HEK293 (cell line): ENCODE measurements around the gene PRKD1.

Experiments
- CTCF ChIA-PET: fragments of 350-600 bp; formaldehyde crosslinking; extraction: SDS; loops from one replicate; lab custom pipeline; 2021; ENCODE audit warnings: antibody characterized with exemption; lab: Yijun Ruan, JAX
- POLR2A ChIA-PET: fragments of 300-600 bp; formaldehyde crosslinking; extraction: SDS; loops from one replicate; lab custom pipeline; 2020; ENCODE audit warnings: antibody characterized with exemption, inconsistent platforms; lab: Yijun Ruan, JAX
- H3K27ac ChIP-seq: fragments of 200-500 bp; sonication (Bioruptor generic); 2 replicates; pipeline ENCODE4 v1.5.1; 2014; ENCODE audit warnings: low read depth, low read length, control low read depth, inconsistent platforms; ENCODE audit errors: extremely low read depth
- H3K36me3 ChIP-seq, 2 experiments: fragments of 200-500 bp in 1 of 2; sonication (Bioruptor generic) in 1 of 2; 1 replicate in 1 of 2; 2 replicates in 1 of 2; pipeline ENCODE4 v1.5.1; 2014 to 2017; ENCODE audit warnings: inconsistent platforms in 2 of 2, low read length in 2 of 2; ENCODE audit not compliant: control insufficient read depth in 2 of 2, insufficient read depth in 1 of 2
- H3K4me1 ChIP-seq: fragments of 200-500 bp; sonication (Bioruptor generic); 2 replicates; pipeline ENCODE4 v1.5.1; 2014; ENCODE audit warnings: mild to moderate bottlenecking, low read length, inconsistent platforms; ENCODE audit not compliant: control insufficient read depth, insufficient read depth
- H3K4me3 ChIP-seq: 2 replicates; pipeline ENCODE4 v1.5.1; 2011; ENCODE audit warnings: low read depth, mild to moderate bottlenecking, control low read depth, low read length, moderate library complexity
- H3K9me3 ChIP-seq: fragments of 200-500 bp; sonication (Bioruptor generic); 2 replicates; pipeline ENCODE4 v1.5.1; 2014; ENCODE audit warnings: low read depth, low read length, inconsistent platforms; ENCODE audit not compliant: control insufficient read depth, insufficient read depth
- BCL11B ChIP-seq: fragments of 450-650 bp; formaldehyde crosslinking; IDR thresholded peaks from 2 replicates; pipeline ENCODE4 v1.5.1; 2016; ENCODE audit warnings: low read depth, missing biosample characterization, missing genetic modification characterization
- ZFHX2 ChIP-seq: fragments of 450-650 bp; formaldehyde crosslinking; conservative IDR thresholded peaks from 2 replicates; pipeline ENCODE4 v1.5.1; 2016; ENCODE audit warnings: missing biosample characterization, missing genetic modification characterization
- ZNF140 ChIP-seq: fragments of 450-650 bp; formaldehyde crosslinking; IDR thresholded peaks from 2 replicates; pipeline ENCODE4 v1.5.1; 2016; ENCODE audit warnings: missing biosample characterization, missing genetic modification characterization
- ZNF146 ChIP-seq: fragments of 450-650 bp; formaldehyde crosslinking; IDR thresholded peaks from 2 replicates; pipeline ENCODE4 v1.5.1; 2016; ENCODE audit warnings: missing biosample characterization, missing genetic modification characterization
- ZNF169 ChIP-seq: fragments of 450-650 bp; formaldehyde crosslinking; IDR thresholded peaks from 2 replicates; pipeline ENCODE4 v1.5.1; 2016; ENCODE audit warnings: missing biosample characterization, missing genetic modification characterization
- ZNF184 ChIP-seq: fragments of 450-650 bp; IDR thresholded peaks from 2 replicates; pipeline ENCODE4 v1.5.1; 2018; ENCODE audit warnings: missing biosample characterization, mild to moderate bottlenecking, missing genetic modification characterization
- ZNF37A ChIP-seq: fragments of 450-650 bp; IDR thresholded peaks from 2 replicates; pipeline ENCODE4 v1.5.1; 2018; ENCODE audit warnings: missing biosample characterization, missing genetic modification characterization
- ZNF473 ChIP-seq: fragments of 450-650 bp; formaldehyde crosslinking; IDR thresholded peaks from 2 replicates; pipeline ENCODE4 v1.5.1; 2017; ENCODE audit warnings: missing biosample characterization, missing genetic modification characterization
- ZNF530 ChIP-seq: fragments of 450-650 bp; formaldehyde crosslinking; IDR thresholded peaks from 2 replicates; pipeline ENCODE4 v1.5.1; 2016; ENCODE audit warnings: low read depth, missing biosample characterization, missing genetic modification characterization
- ZNF654 ChIP-seq: fragments of 450-650 bp; formaldehyde crosslinking; IDR thresholded peaks from 2 replicates; pipeline ENCODE4 v1.5.1; 2016; ENCODE audit warnings: low read depth, missing biosample characterization, missing genetic modification characterization
- ZNF677 ChIP-seq: fragments of 450-650 bp; IDR thresholded peaks from 2 replicates; pipeline ENCODE4 v1.5.0; 2018; ENCODE audit warnings: missing biosample characterization, mild to moderate bottlenecking, missing genetic modification characterization, moderate library complexity
- ZNF785 ChIP-seq: fragments of 450-650 bp; formaldehyde crosslinking; IDR thresholded peaks from 2 replicates; pipeline ENCODE4 v1.5.1; 2016; ENCODE audit warnings: missing biosample characterization, missing genetic modification characterization
- TF ChIP-seq, protein P1 (sequence below): fragments of 450-650 bp; formaldehyde crosslinking; IDR thresholded peaks from 2 replicates; pipeline ENCODE4 v1.5.1; 2016; ENCODE audit warnings: missing biosample characterization, missing genetic modification characterization
- TF ChIP-seq, protein P2 (sequence below): fragments of 450-650 bp; formaldehyde crosslinking; IDR thresholded peaks from 2 replicates; pipeline ENCODE4 v1.5.1; 2016; ENCODE audit warnings: missing biosample characterization, missing genetic modification characterization
- TF ChIP-seq, protein P3 (sequence below): fragments of 450-650 bp; formaldehyde crosslinking; IDR thresholded peaks from 2 replicates; pipeline ENCODE4 v1.5.1; 2016; ENCODE audit warnings: missing biosample characterization, missing genetic modification characterization
- TF ChIP-seq, protein P4 (sequence below): fragments of 450-650 bp; formaldehyde crosslinking; IDR thresholded peaks from 2 replicates; pipeline ENCODE4 v1.5.1; 2017; ENCODE audit warnings: missing biosample characterization, missing genetic modification characterization
- TF ChIP-seq, protein P5 (sequence below): fragments of 450-650 bp; formaldehyde crosslinking; IDR thresholded peaks from 2 replicates; pipeline ENCODE4 v1.5.1; 2017; ENCODE audit warnings: missing biosample characterization, missing genetic modification characterization
- TF ChIP-seq, protein P6 (sequence below): fragments of 450-650 bp; formaldehyde crosslinking; IDR thresholded peaks from 2 replicates; pipeline ENCODE4 v1.5.1; 2016; ENCODE audit warnings: missing biosample characterization, missing genetic modification characterization
- TF ChIP-seq, protein P7 (sequence below): IDR thresholded peaks from 2 replicates; pipeline ENCODE4 v1.6.1; 2011; ENCODE audit warnings: mild to moderate bottlenecking, low read depth, low read length, borderline replicate concordance

Gene PRKD1

DNA sequence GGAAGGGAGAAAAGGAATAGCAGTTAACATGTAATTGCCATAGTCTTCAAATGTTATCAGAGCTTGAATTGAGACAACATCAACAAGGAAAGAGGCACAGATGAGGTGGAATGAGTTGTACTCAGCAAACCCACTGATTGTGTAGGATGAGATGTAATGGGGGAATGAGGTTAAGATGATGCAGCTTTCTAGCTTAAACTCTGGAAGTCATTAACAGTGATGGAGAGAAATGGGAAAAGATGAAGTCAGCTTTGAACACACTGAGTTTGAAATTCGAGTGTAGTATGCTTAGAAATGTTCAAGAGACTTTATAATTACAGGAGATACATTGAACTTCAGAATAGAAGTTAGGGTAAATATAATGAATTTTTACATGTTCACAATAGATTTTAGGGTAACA, 106.9 kb downstream of the PRKD1 start:
- Histone ChIP-seq H3K27ac (no peak overlapping the region), H3K4me1 (peaks cover 18% of the 10 kb centered on the region), H3K36me3 (no peaks in the 10 kb centered on the region), H3K4me3 (no peak overlapping the region), H3K9me3 (no peaks in the 10 kb centered on the region)
- POLR2A ChIA-PET = no interaction called here
- TF ChIP-seq BCL11B = no peak
- no peak for TF ChIP-seq ZNF654
- TF ChIP-seq, protein P1, sequence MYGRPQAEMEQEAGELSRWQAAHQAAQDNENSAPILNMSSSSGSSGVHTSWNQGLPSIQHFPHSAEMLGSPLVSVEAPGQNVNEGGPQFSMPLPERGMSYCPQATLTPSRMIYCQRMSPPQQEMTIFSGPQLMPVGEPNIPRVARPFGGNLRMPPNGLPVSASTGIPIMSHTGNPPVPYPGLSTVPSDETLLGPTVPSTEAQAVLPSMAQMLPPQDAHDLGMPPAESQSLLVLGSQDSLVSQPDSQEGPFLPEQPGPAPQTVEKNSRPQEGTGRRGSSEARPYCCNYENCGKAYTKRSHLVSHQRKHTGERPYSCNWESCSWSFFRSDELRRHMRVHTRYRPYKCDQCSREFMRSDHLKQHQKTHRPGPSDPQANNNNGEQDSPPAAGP = no peak
- TF ChIP-seq, protein P2, sequence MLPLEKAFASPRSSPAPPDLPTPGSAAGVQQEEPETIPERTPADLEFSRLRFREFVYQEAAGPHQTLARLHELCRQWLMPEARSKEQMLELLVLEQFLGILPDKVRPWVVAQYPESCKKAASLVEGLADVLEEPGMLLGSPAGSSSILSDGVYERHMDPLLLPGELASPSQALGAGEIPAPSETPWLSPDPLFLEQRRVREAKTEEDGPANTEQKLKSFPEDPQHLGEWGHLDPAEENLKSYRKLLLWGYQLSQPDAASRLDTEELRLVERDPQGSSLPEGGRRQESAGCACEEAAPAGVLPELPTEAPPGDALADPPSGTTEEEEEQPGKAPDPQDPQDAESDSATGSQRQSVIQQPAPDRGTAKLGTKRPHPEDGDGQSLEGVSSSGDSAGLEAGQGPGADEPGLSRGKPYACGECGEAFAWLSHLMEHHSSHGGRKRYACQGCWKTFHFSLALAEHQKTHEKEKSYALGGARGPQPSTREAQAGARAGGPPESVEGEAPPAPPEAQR (tag by site-specific recombination) = no peak
- TF ChIP-seq, protein P3, sequence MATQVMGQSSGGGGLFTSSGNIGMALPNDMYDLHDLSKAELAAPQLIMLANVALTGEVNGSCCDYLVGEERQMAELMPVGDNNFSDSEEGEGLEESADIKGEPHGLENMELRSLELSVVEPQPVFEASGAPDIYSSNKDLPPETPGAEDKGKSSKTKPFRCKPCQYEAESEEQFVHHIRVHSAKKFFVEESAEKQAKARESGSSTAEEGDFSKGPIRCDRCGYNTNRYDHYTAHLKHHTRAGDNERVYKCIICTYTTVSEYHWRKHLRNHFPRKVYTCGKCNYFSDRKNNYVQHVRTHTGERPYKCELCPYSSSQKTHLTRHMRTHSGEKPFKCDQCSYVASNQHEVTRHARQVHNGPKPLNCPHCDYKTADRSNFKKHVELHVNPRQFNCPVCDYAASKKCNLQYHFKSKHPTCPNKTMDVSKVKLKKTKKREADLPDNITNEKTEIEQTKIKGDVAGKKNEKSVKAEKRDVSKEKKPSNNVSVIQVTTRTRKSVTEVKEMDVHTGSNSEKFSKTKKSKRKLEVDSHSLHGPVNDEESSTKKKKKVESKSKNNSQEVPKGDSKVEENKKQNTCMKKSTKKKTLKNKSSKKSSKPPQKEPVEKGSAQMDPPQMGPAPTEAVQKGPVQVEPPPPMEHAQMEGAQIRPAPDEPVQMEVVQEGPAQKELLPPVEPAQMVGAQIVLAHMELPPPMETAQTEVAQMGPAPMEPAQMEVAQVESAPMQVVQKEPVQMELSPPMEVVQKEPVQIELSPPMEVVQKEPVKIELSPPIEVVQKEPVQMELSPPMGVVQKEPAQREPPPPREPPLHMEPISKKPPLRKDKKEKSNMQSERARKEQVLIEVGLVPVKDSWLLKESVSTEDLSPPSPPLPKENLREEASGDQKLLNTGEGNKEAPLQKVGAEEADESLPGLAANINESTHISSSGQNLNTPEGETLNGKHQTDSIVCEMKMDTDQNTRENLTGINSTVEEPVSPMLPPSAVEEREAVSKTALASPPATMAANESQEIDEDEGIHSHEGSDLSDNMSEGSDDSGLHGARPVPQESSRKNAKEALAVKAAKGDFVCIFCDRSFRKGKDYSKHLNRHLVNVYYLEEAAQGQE = no peak
- peak; percentile 77; the same call in 1 of the 2 replicates for TF ChIP-seq ZNF184 (tag by site-specific recombination)
- TF ChIP-seq, protein P4, sequence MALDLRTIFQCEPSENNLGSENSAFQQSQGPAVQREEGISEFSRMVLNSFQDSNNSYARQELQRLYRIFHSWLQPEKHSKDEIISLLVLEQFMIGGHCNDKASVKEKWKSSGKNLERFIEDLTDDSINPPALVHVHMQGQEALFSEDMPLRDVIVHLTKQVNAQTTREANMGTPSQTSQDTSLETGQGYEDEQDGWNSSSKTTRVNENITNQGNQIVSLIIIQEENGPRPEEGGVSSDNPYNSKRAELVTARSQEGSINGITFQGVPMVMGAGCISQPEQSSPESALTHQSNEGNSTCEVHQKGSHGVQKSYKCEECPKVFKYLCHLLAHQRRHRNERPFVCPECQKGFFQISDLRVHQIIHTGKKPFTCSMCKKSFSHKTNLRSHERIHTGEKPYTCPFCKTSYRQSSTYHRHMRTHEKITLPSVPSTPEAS (tag by site-specific recombination) = no peak
- no peak for TF ChIP-seq ZNF169 (tag by site-specific recombination)
- no peak for TF ChIP-seq ZNF473 (tag by site-specific recombination)
- TF ChIP-seq ZNF37A = no peak
- no peak for TF ChIP-seq ZNF785
- TF ChIP-seq ZFHX2 (tag by site-specific recombination) = peak; percentile 47
- no peak for TF ChIP-seq ZNF677 (tag by site-specific recombination)
- TF ChIP-seq, protein P5, sequence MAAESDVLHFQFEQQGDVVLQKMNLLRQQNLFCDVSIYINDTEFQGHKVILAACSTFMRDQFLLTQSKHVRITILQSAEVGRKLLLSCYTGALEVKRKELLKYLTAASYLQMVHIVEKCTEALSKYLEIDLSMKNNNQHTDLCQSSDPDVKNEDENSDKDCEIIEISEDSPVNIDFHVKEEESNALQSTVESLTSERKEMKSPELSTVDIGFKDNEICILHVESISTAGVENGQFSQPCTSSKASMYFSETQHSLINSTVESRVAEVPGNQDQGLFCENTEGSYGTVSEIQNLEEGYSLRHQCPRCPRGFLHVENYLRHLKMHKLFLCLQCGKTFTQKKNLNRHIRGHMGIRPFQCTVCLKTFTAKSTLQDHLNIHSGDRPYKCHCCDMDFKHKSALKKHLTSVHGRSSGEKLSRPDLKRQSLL (tag by site-specific recombination) = 0 out of 2 replicates have a peak, but pooled peaks have one; percentile 24
- TF ChIP-seq, protein P6, sequence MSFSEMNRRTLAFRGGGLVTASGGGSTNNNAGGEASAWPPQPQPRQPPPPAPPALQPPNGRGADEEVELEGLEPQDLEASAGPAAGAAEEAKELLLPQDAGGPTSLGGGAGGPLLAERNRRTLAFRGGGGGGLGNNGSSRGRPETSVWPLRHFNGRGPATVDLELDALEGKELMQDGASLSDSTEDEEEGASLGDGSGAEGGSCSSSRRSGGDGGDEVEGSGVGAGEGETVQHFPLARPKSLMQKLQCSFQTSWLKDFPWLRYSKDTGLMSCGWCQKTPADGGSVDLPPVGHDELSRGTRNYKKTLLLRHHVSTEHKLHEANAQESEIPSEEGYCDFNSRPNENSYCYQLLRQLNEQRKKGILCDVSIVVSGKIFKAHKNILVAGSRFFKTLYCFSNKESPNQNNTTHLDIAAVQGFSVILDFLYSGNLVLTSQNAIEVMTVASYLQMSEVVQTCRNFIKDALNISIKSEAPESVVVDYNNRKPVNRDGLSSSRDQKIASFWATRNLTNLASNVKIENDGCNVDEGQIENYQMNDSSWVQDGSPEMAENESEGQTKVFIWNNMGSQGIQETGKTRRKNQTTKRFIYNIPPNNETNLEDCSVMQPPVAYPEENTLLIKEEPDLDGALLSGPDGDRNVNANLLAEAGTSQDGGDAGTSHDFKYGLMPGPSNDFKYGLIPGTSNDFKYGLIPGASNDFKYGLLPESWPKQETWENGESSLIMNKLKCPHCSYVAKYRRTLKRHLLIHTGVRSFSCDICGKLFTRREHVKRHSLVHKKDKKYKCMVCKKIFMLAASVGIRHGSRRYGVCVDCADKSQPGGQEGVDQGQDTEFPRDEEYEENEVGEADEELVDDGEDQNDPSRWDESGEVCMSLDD (tag by site-specific recombination) = no peak
- TF ChIP-seq, protein P7, sequence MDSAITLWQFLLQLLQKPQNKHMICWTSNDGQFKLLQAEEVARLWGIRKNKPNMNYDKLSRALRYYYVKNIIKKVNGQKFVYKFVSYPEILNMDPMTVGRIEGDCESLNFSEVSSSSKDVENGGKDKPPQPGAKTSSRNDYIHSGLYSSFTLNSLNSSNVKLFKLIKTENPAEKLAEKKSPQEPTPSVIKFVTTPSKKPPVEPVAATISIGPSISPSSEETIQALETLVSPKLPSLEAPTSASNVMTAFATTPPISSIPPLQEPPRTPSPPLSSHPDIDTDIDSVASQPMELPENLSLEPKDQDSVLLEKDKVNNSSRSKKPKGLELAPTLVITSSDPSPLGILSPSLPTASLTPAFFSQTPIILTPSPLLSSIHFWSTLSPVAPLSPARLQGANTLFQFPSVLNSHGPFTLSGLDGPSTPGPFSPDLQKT = no peak
- no peak for TF ChIP-seq ZNF530 (tag by site-specific recombination)
- TF ChIP-seq ZNF140 = no peak
- no peak for TF ChIP-seq ZNF146
- CTCF ChIA-PET = no interaction called here
